SU-DHL-6 (cell line): ENCODE measurements around the gene PPP1R37.

Source experiments
- CTCF ChIP-seq: fragments of 200-600 bp; sonication (generic); IDR thresholded peaks from one replicate; pipeline ENCODE4 v1.5.1; 2017; ENCODE audit warnings: antibody characterized with exemption, mild to moderate bottlenecking, low read length, moderate library complexity; ENCODE audit not compliant: insufficient read depth, poor library complexity, severe bottlenecking
- EZH2phosphoT487 ChIP-seq: fragments of 200-600 bp; sonication (generic), shearing (Covaris generic); conservative IDR thresholded peaks from 2 replicates; pipeline ENCODE4 v1.6.1; 2018; ENCODE audit warnings: mild to moderate bottlenecking, antibody characterized with exemption, low read length, moderate library complexity, mixed read lengths

GRCh38 chr19:45179072-45179891 lies 86.3 kb downstream of the PPP1R37 start:
- TF ChIP-seq CTCF (no peak), EZH2phosphoT487 (no peak)
